ENCODE measurements around the gene SCIN. TPM values are rescaled to one million over a fixed set of nuclear protein-coding genes. Genes with fewer than 3 reads are reported as not detected.

The SCIN gene
- total and polyA plus RNA-seq, 2 of the 8 experiments (the other 6 are each of a cell fraction or from before 2014, with no cell fraction given): 0.47 to 1.9 TPM

DNA sequence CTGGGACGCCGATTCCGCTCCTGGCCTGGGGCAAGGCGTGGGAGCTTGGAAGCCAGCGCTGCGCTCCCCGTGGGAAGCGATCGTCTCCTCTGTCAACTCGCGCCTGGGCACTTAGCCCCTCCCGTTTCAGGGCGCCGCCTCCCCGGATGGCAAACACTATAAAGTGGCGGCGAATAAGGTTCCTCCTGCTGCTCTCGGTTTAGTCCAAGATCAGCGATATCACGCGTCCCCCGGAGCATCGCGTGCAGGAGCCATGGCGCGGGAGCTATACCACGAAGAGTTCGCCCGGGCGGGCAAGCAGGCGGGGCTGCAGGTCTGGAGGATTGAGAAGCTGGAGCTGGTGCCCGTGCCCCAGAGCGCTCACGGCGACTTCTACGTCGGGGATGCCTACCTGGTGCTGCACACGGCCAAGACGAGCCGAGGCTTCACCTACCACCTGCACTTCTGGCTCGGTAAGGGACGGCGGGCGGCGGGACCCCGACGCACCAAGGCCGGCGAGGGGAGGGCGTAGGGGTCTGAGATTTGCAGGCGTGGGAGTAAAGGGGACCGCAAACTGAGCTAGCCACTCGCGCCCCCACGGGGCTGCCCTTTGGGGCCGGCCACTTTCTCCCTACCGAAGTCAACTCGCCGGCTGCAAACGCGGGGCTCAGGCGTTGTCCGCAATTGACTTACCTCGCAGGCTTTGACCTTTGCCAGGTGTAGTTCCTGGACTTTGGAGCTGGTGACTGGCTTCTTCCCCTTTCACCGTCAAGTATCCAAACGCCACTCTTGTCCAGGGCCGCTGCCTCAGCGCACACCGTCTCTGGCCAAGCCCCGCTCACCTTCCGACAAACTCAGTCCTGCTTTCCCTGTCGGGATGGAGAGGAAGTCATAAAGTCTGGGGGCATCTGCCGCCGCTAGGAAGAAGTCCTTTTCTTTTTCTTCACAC is at the start of gene SCIN (continued):
- TF ChIP-seq CHD1 (IDR thresholded peaks at IDR 0.05; ENCODE audit: low read depth, low read length) (no peak), EZH2 (IDR thresholded peaks at IDR 0.05; ENCODE audit: low read depth, low read length, severe bottlenecking) (peak; percentile 73), EGR1 (IDR thresholded peaks at IDR 0.05; ENCODE audit: borderline replicate concordance, low read depth, low read length) (no peak), CBX5 (IDR thresholded peaks at IDR 0.05; ENCODE audit: low read depth, low read length) (no peak), BCL11A (IDR thresholded peaks at IDR 0.05; ENCODE audit: low read depth in 2 of 2, low read length in 2 of 2) (no peak), GABPA (IDR thresholded peaks at IDR 0.05; ENCODE audit: borderline replicate concordance, insufficient read depth, low read length) (no peak), TBP (IDR thresholded peaks at IDR 0.05; ENCODE audit: low read depth, low read length) (no peak; the same call in 1 of the 2 replicates), YY1 (IDR thresholded peaks at IDR 0.05; ENCODE audit: low read depth, low read length) (peak; percentile 35; the same call in 1 of the 2 replicates), CHD7 (IDR thresholded peaks at IDR 0.05; ENCODE audit: insufficient replicate concordance, low read length) (no peak)
